SIG-M5 treated with dmso at 0.1 percent for 504 hours (cell line): Measurements from ENCODE around the gene PLCL2.

Source experiments
- DNase-seq: peaks from one replicate; lab custom pipeline; 2025; ENCODE audit not compliant: unreplicated experiment; lab: John Stamatoyannopoulos, UW

PLCL2 gene

GRCh38 chr3:16865335-16865734, 19.4 kb upstream of the PLCL2 start:
- no peak for DNase-seq

- peak; percentile 87 for DNase-seq
These were observed 18.2 kb upstream of the PLCL2 start for GRCh38 chr3:16866571-16866970.

- no peak for DNase-seq
These were observed 16.2 kb upstream of the PLCL2 start for GRCh38 chr3:16868513-16868912.

GRCh38 chr3:16869261-16870005, 15.3 kb upstream of the PLCL2 start:
- peak; percentile 52 for DNase-seq

GRCh38 chr3:16871915-16872842, 12.6 kb upstream of the PLCL2 start:
- peak; percentile 73 for DNase-seq

- no peak for DNase-seq
These were observed 10.9 kb upstream of the PLCL2 start for GRCh38 chr3:16873872-16874271.

- peak; percentile 4 for DNase-seq
These were observed 8.7 kb upstream of the PLCL2 start for GRCh38 chr3:16875876-16876550.

- no peak for DNase-seq
These were observed 7.2 kb upstream of the PLCL2 start for GRCh38 chr3:16877505-16877904.

GRCh38 chr3:16877911-16878310, 6.8 kb upstream of the PLCL2 start:
- DNase-seq: no peak

GRCh38 chr3:16881896-16882630, 2.7 kb upstream of the PLCL2 start:
- no peak for DNase-seq

- no peak for DNase-seq
These were observed 1.6 kb upstream of the PLCL2 start for GRCh38 chr3:16883057-16883722.

GRCh38 chr3:16883723-16884083, 1.1 kb upstream of the PLCL2 start:
- DNase-seq: no peak

- DNase-seq: no peak
These were observed 539 bp upstream of the PLCL2 start for GRCh38 chr3:16884084-16884747.

- no peak for DNase-seq
These were observed 993 bp downstream of the PLCL2 start for GRCh38 chr3:16885593-16886302.

GRCh38 chr3:16886303-16886683, 1.5 kb downstream of the PLCL2 start:
- peak; percentile 47 for DNase-seq

- no peak for DNase-seq
These were observed 2.4 kb downstream of the PLCL2 start for GRCh38 chr3:16887130-16887529.

- no peak for DNase-seq
These were observed 3.6 kb downstream of the PLCL2 start for GRCh38 chr3:16888356-16888755.

- DNase-seq: no peak
These were observed 4.2 kb downstream of the PLCL2 start for GRCh38 chr3:16888785-16889607.
